ENCODE data around the gene GABRB1.

Gene GABRB1

DNA sequence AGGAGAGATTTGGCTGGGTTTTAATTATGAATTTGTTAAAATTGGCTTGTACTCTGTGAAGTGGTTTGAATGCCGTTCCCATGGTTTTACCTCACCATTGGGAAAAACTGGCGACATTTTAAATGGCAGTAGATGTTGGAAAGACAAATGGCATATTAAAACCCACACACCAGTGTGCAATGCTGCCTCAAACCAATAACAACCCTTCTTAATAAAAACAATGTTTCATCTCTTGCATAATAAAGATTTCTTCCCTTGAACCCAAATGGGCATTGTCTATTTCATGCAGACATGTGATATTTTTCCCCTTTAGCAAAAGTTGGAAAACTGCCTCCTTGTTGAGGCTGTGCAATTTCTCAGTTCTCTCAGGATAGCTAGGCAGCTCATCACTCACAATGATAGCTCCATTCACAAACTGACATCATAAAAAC, 33.7 kb downstream of the GABRB1 start:
- H3K4me3 ChIP-seq (ENCODE audit: low read length): no peak overlapping the region
- TF ChIP-seq ZNF274 (IDR thresholded peaks at IDR 0.05; ENCODE audit: low read depth, low read length): no peak

DNA sequence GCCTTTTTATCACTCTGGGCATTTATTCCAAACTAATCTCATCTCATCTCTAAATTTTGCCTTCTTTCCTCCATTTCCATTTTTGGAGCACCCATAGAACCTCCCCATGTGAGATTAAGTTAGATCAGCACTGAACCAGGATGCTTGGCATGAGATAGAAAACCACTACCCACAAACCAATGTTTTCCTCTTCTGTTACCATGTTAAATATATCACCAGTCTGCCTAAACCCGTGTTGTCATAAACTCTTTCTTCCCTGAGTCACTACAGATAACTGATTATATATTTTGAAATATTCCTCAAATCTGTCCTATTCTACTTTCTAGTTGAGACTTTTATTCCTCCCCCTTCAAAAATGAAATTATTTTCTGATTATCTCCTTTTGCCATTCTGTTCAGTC, 37.6 kb downstream of the GABRB1 start:
- no peak for TF ChIP-seq ZNF274 (IDR thresholded peaks at IDR 0.05; ENCODE audit: low read depth, low read length)
- no peak overlapping the region for H3K4me3 ChIP-seq (ENCODE audit: low read length)

DNA sequence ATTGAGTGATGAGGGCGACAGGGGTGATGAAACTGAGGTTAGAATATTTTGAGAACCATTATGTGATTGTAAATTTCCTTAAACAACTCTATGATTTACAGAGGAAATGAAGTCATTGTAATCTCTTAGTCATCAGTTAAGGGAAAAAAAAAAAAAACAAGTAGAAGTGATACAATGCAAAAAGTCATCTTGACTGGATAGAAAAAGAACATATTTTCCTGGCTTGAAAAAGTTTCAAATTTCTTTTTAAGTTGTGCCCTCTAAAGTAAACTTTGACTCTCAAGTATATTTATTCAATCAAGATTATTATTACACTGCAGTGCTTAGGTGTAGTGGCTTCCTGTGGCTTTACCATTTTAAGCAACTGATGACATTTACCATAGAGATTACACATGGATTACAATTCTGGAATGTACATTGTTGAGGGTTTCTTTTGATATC, 40.6 kb downstream of the GABRB1 start:
- no peak for TF ChIP-seq ZNF274 (IDR thresholded peaks at IDR 0.05; ENCODE audit: low read depth, low read length)
- no peak overlapping the region for H3K4me3 ChIP-seq (ENCODE audit: low read length)

DNA sequence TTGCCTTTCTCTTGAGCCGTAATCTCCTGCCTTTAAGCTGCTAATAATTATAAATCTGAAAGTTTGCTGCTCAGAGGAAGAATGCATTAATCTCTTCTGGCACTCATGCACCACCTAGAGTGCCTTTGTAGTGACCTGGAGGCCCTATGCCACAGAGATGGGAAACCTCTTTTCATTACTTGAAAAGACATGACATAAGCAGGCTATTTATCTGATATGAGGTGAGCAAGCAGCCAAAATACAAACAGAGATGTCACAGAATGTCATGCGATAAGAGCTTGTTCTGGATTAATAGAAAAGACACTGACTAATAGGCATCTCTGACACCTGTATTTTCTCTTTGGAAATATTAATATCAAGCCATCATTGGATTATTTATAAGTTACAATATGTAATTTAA, 42.3 kb downstream of the GABRB1 start:
- H3K4me3 ChIP-seq (ENCODE audit: low read length): no peak overlapping the region
- no peak for TF ChIP-seq ZNF274 (IDR thresholded peaks at IDR 0.05; ENCODE audit: low read depth, low read length)

DNA sequence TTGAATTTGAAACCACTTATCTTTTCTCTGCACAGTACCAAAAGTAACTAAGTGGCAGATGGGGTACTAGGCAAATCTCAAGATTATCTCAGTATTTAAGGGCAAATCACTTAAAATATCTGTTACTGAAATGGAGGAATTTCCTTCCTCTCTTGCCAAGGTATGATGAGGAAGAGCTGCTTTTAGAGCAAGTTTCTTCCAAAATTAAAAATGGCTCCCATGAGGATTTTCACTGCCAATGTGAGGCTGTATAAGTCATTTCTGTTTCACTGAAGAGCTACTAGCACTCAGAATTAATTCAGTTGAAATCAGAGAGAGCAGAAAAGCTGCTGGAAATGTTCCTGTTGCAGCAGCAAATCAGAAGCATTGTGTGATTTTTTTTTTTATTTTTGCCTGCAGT, 43.4 kb downstream of the GABRB1 start:
- TF ChIP-seq ZNF274 (IDR thresholded peaks at IDR 0.05; ENCODE audit: low read depth, low read length): no peak
- no peak overlapping the region for H3K4me3 ChIP-seq (ENCODE audit: low read length)

DNA sequence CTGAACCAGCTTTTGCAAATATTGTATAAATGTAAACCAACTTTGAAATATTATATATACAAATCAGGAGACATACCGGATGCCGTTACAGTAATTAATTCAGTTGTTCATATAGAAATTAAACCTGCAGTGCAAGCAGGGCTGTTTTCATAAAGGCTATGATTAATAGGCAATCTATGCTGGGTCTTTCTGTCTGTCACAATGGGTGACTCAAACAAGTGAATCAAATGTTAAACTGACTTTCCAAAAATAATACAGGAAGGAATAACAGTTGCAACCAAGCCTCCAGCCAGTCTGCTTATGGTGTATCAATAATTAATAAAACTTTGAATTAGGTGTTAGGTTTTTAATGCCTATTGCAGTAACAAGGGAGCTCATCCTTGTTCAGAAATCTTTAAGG, 43.9 kb downstream of the GABRB1 start:
- no peak for TF ChIP-seq ZNF274 (IDR thresholded peaks at IDR 0.05; ENCODE audit: low read depth, low read length)

DNA sequence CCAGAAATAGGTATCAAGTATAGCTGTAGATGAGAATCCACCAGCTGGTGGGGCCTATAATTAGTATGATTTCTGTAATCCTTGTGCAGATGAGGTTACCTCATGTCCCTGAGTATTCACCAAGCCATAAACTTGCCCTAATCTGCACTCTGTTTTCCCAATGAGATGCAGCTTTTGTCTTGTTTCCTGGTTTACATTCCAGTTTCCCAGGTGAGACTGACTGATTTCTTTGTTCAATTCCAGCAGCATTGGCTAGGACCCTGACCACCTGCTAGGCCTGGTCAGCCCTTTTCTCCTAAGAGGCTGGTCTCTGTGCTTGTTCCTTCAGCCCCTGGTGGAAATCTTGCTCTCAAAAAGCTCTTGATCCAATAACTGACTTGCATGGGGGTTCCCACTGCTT, 44.6 kb downstream of the GABRB1 start:
- H3K4me3 ChIP-seq (ENCODE audit: low read length): no peak overlapping the region
- TF ChIP-seq ZNF274 (IDR thresholded peaks at IDR 0.05; ENCODE audit: low read depth, low read length): no peak

More for the DNA sequence above, 43.9 kb downstream of the GABRB1 start:
- no peak overlapping the region for H3K4me3 ChIP-seq (ENCODE audit: low read length)

DNA sequence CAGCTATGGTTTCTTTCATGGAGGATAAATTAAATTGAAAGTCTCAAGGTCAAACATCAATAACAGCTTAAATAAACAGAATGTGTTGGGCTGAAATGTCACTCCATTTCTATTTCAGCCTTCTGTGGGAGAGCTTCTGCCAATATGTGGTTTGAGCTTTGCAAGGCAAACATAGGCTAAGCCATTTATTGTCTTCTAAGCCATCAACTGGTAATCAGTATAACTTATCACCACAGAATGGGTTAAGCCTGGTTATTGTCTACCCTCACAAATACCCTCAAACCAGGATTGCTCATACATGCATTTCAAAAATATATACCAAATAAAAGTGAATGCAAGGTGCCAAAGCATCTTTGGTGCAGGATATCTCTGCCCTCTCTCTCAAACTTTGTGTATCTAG, 52.7 kb downstream of the GABRB1 start:
- H3K4me3 ChIP-seq (ENCODE audit: low read length): no peak overlapping the region
- TF ChIP-seq ZNF274 (IDR thresholded peaks at IDR 0.05; ENCODE audit: low read depth, low read length): no peak

DNA sequence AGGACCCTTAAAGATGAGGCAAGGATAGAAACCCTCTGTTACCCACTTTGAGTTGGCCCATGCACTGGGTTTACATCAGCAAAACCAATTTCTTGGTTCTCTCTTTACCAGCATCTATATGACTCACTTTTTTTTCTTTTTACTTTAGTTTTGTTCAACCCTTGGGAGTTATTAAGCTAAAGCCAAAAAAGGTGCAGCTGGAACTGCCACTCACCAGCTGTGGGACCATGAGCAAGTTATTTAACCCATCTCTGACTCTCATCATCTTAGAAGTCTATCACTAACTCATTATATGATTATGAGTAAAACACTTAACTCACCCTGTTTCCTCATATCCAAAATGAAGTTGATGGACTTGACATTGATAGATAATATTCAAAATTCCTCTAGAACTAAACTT, 53.4 kb downstream of the GABRB1 start:
- TF ChIP-seq ZNF274 (IDR thresholded peaks at IDR 0.05; ENCODE audit: low read depth, low read length): no peak

DNA sequence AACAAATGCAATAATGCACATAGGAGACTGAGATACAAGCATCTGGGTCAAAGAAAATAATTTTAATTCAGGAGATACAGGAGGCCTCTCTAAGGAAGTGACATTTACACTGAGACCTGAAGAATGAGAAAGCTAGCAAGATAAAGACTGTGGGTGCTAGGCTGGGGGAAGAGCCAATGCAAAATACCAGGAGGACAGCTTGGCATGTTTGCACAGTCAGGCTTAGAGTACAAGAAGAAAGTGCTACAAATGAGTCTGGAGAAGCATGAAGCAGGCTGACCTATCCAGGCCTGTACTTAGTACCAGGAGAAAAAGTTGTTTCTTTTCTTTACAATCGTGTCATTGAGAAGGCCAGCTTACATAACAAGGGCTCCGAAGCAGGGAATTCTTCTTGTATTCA, 56.9 kb downstream of the GABRB1 start:
- no peak for TF ChIP-seq ZNF274 (IDR thresholded peaks at IDR 0.05; ENCODE audit: low read depth, low read length)
- no peak overlapping the region for H3K4me3 ChIP-seq (ENCODE audit: low read length)

More for the DNA sequence above, 53.4 kb downstream of the GABRB1 start:
- H3K4me3 ChIP-seq (ENCODE audit: low read length): no peak overlapping the region

DNA sequence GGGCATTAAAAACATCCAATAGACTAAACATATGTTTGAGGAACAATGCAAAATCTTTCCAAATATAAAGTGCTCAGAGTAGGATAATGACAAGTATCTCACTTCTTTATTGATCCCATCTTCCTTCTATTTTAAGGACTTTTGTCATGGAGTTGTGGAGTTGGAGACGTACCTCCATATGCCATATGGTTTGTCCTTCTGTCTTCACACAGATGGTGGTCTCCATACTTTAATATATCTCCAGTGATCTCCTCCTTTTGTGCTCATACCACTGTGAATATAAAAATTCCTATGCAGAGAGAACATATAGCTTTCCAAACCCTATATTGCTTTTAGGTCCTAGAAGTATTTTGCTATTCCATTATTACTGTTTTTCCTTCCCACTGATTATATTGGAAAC, 64.5 kb downstream of the GABRB1 start:
- TF ChIP-seq ZNF274 (IDR thresholded peaks at IDR 0.05; ENCODE audit: low read depth, low read length): no peak

DNA sequence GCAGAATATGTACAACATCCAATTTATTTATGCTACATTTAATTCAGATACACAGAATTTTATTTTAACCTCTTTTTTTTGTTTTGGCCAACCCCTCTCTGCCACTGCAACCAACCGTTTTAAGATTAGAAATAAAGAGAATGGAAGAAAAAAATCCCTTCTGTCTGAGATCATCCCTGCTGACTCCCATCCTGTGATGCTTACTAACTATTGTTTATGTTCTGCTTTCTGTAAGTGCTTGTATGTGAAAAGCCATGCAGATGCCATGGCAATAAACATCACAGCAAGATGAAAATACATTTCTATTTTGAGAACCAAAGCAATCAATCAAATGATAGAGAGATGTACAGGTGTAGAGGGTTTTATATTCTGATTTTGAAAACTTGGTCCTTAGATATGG, 70.1 kb downstream of the GABRB1 start:
- no peak for TF ChIP-seq ZNF274 (IDR thresholded peaks at IDR 0.05; ENCODE audit: low read depth, low read length)
- H3K4me3 ChIP-seq (ENCODE audit: low read length): no peak overlapping the region

More for the DNA sequence above, 64.5 kb downstream of the GABRB1 start:
- H3K4me3 ChIP-seq (ENCODE audit: low read length): no peak overlapping the region

DNA sequence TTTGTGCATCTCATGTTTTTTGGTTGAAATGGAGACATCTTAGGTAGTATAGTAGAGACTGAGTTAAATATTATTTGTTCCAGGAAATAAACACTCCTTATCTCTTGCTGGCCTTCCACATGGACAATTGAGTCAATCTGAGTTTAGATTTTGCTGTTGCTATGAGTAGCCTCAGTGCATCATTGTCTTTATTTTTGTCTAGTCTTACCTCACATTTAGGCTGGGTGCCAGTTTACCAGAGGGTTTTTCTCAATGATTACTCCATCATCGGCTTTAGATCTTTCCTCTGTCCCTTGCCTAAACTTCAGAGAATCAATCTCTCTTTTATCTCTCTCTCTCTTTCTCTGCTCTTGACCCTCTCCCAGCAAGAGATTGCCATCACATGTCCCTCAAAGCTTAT, 73.6 kb downstream of the GABRB1 start:
- no peak for TF ChIP-seq ZNF274 (IDR thresholded peaks at IDR 0.05; ENCODE audit: low read depth, low read length)
- H3K4me3 ChIP-seq (ENCODE audit: low read length): no peak overlapping the region

DNA sequence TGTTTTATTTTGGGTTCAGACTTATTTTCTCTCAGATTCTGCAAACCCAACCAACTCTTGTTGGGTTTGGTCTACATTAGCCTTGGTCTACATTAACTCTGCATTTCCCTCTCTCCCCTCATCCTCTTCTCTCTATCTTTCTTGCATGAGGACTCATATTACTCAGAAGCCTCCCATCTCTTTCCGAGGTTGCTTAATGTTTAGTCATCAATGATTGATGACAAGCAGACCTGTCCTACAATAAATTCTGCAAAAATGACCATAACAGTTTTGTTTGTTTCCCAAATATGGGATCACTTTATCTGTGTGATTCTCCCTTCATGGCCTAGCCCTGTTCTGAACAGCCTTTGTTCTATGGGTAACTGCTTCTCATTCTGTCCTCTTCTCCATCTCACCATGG, 75.2 kb downstream of the GABRB1 start:
- no peak overlapping the region for H3K4me3 ChIP-seq (ENCODE audit: low read length)
- no peak for TF ChIP-seq ZNF274 (IDR thresholded peaks at IDR 0.05; ENCODE audit: low read depth, low read length)

DNA sequence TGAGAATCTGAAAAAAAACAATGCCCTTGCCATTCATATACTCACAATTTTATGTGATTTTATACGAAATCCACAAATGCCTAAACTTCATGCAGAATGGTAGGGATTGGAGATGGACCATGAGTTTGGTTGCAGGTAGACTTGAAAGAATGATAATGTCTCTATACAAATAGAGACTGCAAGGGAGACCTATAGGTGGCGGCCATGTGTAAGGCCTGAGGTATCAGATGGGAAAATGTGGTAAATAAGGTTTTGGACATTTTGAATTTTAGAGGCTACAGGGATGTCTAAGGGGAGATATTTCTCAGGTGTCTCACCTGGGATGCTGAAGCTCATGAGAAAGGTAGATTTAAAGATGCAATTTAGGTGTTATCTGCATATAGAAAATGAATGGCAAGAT, 78.0 kb downstream of the GABRB1 start:
- no peak for TF ChIP-seq ZNF274 (IDR thresholded peaks at IDR 0.05; ENCODE audit: low read depth, low read length)
- H3K4me3 ChIP-seq (ENCODE audit: low read length): no peak overlapping the region

DNA sequence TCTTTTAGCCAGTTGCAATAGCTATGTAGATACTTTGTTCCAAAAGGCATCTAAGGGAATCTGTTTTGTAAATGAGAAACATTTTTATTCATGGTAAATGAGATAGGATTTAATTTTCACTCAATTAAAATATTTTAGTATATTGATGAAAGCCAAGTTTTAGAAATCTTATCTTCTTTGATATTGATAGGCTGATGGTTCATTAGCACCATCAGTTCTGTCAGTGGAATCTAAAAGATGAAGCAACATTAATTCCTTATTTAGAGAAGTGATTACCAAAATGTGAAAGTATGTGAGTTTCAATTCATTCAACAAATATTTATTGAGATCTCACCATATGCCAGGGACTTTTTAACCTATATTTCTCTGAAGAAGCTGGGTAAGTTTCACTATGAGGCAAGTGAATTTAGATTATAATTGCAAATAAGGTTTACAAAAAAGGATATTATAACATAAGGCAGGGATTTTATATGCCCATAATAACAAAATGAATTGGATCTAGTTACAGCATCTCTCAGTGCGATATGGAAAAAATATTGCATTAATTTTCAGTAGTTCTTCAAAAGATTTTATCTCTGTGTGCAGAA, 79.3 kb downstream of the GABRB1 start:
- TF ChIP-seq ZNF274 (IDR thresholded peaks at IDR 0.05; ENCODE audit: low read depth, low read length): no peak
- no peak overlapping the region for H3K4me3 ChIP-seq (ENCODE audit: low read length)
